Stimulated activated CD4-positive, alpha-beta T cell treated with anti-CD3 and anti-CD28 coated beads, Interleukin-15, amount 100 ng/mL, for 1 hour (primary cell): ENCODE data around the gene BCL2A1.
"Not testable (repeated sequence)": the region's sequence is repeated elsewhere in the genome, so short reads cannot be mapped to it uniquely, and the experiment has no call there.

ENCODE experiments used
- DNase-seq, 2 donors: peaks; one replicate each; pipeline ENCODE4 v3.0.0-alpha.2; 2020; ENCODE audit warnings: low read depth in 1 of 2, low spot score in 1 of 2

The BCL2A1 gene

GRCh38 chr15:79989682-79990081, 18.7 kb upstream of the BCL2A1 start:
- no peak for DNase-seq

DNA sequence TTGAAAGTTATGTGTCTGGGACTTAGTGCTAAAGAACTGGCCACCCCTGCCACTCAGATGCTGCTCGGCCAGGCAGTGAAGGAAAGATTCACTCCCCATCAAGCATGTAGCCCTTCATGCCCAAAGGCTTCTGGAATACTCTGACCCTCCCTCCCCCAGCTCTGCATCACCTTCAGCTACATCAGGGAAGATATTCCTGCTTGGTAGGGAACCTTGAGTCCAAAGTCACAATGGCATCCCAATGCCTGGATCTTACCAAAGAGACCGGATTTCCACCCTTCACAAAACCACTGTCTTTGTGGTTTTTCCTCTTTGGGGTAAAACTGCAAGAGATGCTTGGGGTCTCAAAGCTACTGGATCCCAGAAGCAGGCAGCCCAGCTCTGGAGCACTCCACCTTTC, 18.2 kb upstream of the BCL2A1 start:
- no peak for DNase-seq

GRCh38 chr15:79988448-79989117, 17.6 kb upstream of the BCL2A1 start:
- DNase-seq = no peak

DNA sequence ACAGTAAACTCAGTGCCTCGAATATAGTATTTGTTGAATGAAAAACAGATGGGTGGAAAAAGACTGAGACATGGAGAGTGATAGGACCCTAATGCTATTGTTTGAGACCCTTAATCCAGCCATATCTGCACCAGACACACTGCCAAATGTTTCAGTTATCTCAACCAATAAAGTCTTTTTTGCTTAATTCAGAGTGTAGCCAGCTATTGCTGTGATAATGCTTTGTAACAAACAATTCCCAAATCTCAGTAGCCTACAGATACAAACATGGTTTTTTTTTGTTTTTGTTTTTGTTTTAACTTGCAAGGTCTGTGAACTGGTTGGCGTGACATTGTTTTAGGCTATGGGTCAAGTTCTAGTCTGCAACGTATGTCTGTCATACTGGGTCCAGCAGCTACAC, 17.0 kb upstream of the BCL2A1 start:
- DNase-seq = no peak

- DNase-seq = no peak
These were observed 16.6 kb upstream of the BCL2A1 start for GRCh38 chr15:79987569-79987955.

GRCh38 chr15:79981831-79982455, 10.9 kb upstream of the BCL2A1 start:
- DNase-seq = no peak

DNA sequence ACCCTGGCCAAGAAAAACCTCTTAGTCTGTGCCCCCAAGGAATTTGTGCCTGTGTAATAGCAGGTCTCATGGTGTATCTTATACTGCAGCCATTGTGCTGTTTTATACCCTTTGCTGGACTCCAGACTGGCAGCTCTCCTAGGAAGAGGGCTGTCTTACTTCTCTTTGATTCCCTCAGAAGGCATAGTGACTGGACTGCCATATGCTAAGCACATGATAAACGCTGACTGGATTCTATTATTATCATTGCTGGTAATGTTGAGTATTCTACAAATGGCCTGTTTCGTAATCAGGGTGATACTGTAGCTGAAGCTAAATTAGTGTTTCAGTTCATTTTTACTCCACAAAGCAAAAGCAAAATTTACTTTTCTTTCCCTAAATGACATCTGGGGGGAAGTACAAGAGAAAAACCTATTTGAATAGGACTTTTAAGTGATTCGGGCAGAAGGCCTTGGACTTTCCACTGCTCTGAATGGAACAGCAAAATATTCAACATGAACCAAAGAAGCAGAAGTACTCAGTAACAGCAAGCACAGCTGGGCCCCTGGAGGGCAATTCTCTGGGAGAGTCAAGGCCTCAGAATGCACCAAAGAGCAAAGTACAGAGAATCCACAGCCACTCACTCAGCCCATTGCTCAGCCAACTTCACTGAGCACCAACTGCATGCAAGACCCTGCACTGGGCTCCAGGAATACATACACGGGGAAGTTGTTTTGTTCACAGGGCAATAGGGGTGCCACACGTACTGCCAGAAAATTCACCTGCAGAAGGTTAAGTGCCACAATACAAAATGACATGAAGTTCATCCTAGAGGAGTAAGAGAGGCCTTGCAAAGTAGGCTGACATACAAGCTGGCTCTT, 7.9 kb upstream of the BCL2A1 start:
- DNase-seq = no peak

GRCh38 chr15:79978260-79978654, 7.3 kb upstream of the BCL2A1 start:
- no peak for DNase-seq

- DNase-seq = no peak
These were observed 6.5 kb upstream of the BCL2A1 start for GRCh38 chr15:79977431-79978054.

DNA sequence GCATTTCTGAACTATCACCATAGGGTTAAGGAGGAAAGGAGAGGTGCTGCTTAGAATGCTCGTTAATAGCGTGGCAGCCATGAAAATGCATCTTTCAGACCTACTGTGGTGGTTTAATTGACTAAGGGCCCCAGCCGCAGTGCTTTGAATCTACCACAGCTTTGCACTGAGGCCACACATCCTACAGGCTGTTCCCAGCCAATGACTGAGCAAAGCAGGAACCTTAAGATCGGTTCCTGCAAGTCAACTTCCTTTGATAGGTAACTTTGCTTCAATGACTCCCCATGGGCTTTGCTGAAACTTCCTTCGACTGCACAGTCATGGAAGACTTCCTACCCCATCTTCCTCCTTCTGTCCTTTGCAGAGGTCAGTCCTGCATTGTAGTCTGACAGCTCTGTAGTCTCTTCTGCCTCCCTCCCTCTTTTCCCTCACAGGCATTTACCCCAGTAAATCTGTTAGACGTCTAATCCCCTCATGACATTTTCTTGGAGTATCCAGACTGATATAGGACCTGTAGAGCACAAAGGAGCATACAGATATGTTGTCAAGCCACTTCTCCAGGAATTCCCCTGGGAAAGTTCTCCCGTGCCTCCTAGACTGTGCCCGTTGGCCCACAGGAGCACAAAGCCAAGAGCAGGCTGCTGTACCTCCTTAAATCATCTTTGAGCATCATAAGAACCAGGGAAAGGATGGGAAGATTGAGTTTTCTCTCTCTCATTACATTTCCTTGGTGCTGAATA, 2.6 kb upstream of the BCL2A1 start:
- DNase-seq = no peak

DNA sequence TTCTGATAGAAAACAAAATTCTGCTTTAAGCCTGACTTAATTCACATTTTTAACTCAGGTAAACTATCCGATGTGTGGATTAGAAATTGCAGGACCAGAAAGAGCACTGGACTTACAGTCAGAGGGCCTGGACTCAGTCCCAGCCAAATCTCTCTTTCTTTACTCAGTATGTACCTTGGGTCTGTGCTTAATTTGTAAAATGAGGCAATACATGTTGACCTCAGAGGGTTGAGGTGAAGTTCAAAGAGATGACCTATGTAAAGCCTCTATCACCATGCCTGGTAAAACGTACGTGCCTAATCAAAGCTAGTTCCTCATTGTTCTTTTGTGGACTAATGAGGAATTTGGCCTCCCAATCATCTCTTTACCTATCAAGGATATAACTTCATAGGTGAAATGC, 1.9 kb upstream of the BCL2A1 start:
- no peak for DNase-seq

GRCh38 chr15:79970181-79970580, 815 bp downstream of the BCL2A1 start:
- no peak for DNase-seq

DNA sequence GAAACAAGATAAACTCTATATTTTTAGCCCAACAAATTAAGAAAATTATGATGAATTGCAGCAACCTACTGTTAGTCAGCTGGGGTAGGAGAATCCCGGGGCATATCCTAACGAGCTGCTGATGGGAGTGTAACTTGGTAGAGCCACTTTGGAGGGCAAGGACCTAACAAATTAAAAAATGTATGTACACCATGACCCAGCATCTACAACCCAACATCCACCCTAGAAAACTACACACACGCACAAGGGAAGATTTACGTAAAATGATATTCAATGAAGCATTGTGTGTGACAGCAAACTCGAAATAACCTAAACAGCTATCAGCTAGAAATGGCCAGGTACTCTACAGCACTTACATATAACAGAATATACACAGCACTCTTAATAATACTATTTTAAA, 1.9 kb downstream of the BCL2A1 start:
- DNase-seq = no peak

GRCh38 chr15:79967298-79968182, 3.5 kb downstream of the BCL2A1 start:
- no peak for DNase-seq

DNA sequence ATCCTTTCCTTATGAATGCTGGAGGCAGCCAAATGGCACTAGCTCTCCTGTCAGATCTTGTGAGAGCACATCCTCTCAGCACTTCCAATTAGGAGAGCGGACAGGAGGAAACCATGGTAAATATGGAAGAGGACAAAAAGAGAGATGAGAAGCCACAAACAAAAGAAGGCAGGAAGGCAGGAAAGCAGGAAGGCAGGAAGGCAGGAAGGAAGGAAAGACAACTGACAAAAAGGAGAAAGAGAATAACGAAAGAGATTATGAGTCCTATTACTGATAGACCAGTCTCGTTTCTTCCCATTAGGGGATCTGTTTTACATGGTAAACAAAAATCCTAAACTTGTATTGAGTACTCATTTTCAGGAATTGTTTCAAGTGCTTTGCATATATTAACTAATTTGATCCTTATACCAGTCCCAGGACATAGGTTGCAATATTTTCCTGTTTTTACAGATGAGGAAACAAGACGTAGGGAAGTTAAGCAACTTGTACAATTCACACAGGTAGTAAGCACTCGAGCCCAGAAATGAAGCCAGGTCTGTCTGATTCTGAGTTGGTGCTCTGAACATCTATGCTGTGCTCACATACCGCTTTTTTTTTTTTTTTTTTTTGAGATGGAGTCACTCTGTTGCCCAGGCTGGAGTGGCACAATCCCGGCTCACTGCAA, 4.2 kb downstream of the BCL2A1 start:
- DNase-seq = no peak

GRCh38 chr15:79965846-79966630, 5.0 kb downstream of the BCL2A1 start:
- no peak for DNase-seq

DNA sequence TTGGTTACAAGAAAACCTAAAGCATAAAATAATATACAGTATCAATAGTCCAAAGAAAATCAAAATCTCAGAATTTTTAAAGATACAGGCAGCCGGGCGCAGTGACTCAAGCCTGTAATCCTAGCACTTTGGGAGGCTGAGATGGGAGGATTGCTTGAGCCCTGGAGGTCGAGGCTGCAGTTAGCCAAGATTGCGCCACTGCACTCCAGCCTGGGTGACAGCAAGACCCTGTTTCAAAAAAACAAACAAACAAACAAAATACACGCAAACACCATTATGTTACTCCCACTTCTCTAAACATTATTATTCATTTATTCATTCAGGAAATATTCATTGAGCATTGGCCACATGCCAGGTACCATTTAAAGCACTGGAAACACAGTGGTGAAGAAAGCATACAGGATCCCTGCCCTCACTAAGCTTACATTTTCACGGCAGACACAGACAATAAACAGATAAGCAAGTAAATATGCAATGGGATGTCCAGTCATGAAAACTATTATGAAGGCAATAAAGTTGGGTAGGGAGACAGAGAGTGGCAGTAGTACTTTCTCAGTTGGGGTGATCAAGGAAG, 6.7 kb downstream of the BCL2A1 start:
- no peak for DNase-seq

GRCh38 chr15:79962921-79963320, 8.1 kb downstream of the BCL2A1 start:
- not testable (repeated sequence) for DNase-seq
